Fibroblast of pulmonary artery (primary cell): Measurements from ENCODE around the gene GOLGA7B.

ENCODE experiments used
- DNase-seq: peaks from one replicate; pipeline ENCODE4 v3.0.0-alpha.2; 2010; ENCODE audit warnings: low read depth
- H3K4me3 ChIP-seq: replicated peaks from 2 replicates; pipeline ENCODE4 v1.5.1; 2011; ENCODE audit warnings: low read depth, mild to moderate bottlenecking, control low read depth, low read length, moderate library complexity
- CTCF ChIP-seq: IDR thresholded peaks from 2 replicates; pipeline ENCODE4 v1.5.1; 2011; ENCODE audit warnings: mild to moderate bottlenecking, control low read depth, low read length, inconsistent platforms; ENCODE audit errors: missing control alignments

Gene GOLGA7B

GRCh38 chr10:97892506-97892905, 42.9 kb downstream of the GOLGA7B start:
- DNase-seq = no peak
- no peak overlapping the region for H3K4me3 ChIP-seq
- no peak for TF ChIP-seq CTCF

GRCh38 chr10:97892939-97893338, 43.3 kb downstream of the GOLGA7B start:
- DNase-seq = no peak
- no peak overlapping the region for H3K4me3 ChIP-seq
- no peak for TF ChIP-seq CTCF

GRCh38 chr10:97894092-97894491, 44.4 kb downstream of the GOLGA7B start:
- H3K4me3 ChIP-seq = no peak overlapping the region
- no peak for DNase-seq
- no peak for TF ChIP-seq CTCF

GRCh38 chr10:97895084-97895483, 45.4 kb downstream of the GOLGA7B start:
- no peak for TF ChIP-seq CTCF
- DNase-seq = no peak
- H3K4me3 ChIP-seq = no peak overlapping the region

GRCh38 chr10:97895915-97896314, 46.3 kb downstream of the GOLGA7B start:
- TF ChIP-seq CTCF = no peak
- H3K4me3 ChIP-seq = no peak overlapping the region
- no peak for DNase-seq

GRCh38 chr10:97896756-97897358, 47.2 kb downstream of the GOLGA7B start:
- no peak overlapping the region for H3K4me3 ChIP-seq
- no peak for TF ChIP-seq CTCF
- DNase-seq = no peak

- H3K4me3 ChIP-seq = no peak overlapping the region
- no peak for TF ChIP-seq CTCF
- peak; percentile 25 for DNase-seq
Observed at GRCh38 chr10:97898429-97898828, 48.8 kb downstream of the GOLGA7B start.
